CD4-positive, CD25-positive, alpha-beta regulatory T cell (primary cell): Measurements from ENCODE around the gene ALK. TPM values are rescaled to one million over a fixed set of nuclear protein-coding genes. Genes with fewer than 3 reads are reported as not detected.

Experiments used
- ATAC-seq, 2 donors: fragments of 150-1000 bp; cut with Tn5 transposase; one replicate each; pipeline ENCODE4 v1.10.0; 2021; ENCODE audit warnings: low read depth in 2 of 2, moderate number of reproducible peaks in 2 of 2, moderate library complexity in 1 of 2
- DNase-seq, 3 donors: peaks; one replicate each; pipeline versions ENCODE4 v3.0.0 to v3.0.0-alpha.2; 2012 to 2022; ENCODE audit warnings: mixed read lengths in 1 of 3
- H3K27ac ChIP-seq: one replicate; pipeline ENCODE4 v1.7.0; 2013; ENCODE audit warnings: mild to moderate bottlenecking, low read length; ENCODE audit not compliant: insufficient read depth, poor library complexity, severe bottlenecking
- H3K27me3 ChIP-seq: one replicate; pipeline ENCODE4 v1.7.0; 2013; ENCODE audit warnings: low read length; ENCODE audit not compliant: control insufficient read depth, insufficient read depth
- H3K36me3 ChIP-seq: one replicate; pipeline ENCODE4 v1.7.0; 2013; ENCODE audit warnings: mild to moderate bottlenecking, low read length, moderate library complexity; ENCODE audit not compliant: control insufficient read depth, insufficient read depth
- H3K4me1 ChIP-seq: 2 replicates; pipeline ENCODE4 v1.7.0; 2013; ENCODE audit warnings: mild to moderate bottlenecking, low read length; ENCODE audit not compliant: insufficient read depth, control insufficient read depth, poor library complexity, severe bottlenecking
- H3K4me3 ChIP-seq: one replicate; pipeline ENCODE4 v1.7.0; 2013; ENCODE audit warnings: low read depth, mild to moderate bottlenecking, low read length, moderate library complexity
- H3K9me3 ChIP-seq, 2 experiments: 1 replicate in 1 of 2; 2 replicates in 1 of 2; pipeline ENCODE4 v1.7.0; 2013; ENCODE audit warnings: low read length in 2 of 2, mild to moderate bottlenecking in 1 of 2, moderate library complexity in 1 of 2; ENCODE audit not compliant: control insufficient read depth in 2 of 2
- H3K27ac Mint-ChIP-seq, 3 donors: one replicate each; pipeline ENCODE4 v1.8.0; 2020 to 2022; ENCODE audit warnings: mild to moderate bottlenecking in 3 of 3, mixed read lengths in 3 of 3, moderate library complexity in 2 of 3
- H3K27me3 Mint-ChIP-seq: one replicate; pipeline ENCODE4 v1.8.0; 2022; ENCODE audit warnings: mild to moderate bottlenecking, mixed read lengths
- H3K36me3 Mint-ChIP-seq: one replicate; pipeline ENCODE4 v1.8.0; 2020; ENCODE audit warnings: mixed read lengths
- H3K4me1 Mint-ChIP-seq, 4 donors: one replicate each; pipeline ENCODE4 v1.8.0; 2020 to 2022; ENCODE audit warnings: mixed read lengths in 4 of 4, mild to moderate bottlenecking in 1 of 4
- H3K4me3 Mint-ChIP-seq, 4 donors: one replicate each; pipeline ENCODE4 v1.8.0; 2020 to 2022; ENCODE audit warnings: mild to moderate bottlenecking in 4 of 4, mixed read lengths in 4 of 4, moderate library complexity in 3 of 4
- H3K9me3 Mint-ChIP-seq, 7 donors: one replicate each; pipeline ENCODE4 v1.8.0; 2020 to 2022; ENCODE audit warnings: mixed read lengths in 7 of 7, mild to moderate bottlenecking in 3 of 7, moderate library complexity in 2 of 7
- polyA plus RNA-seq, 4 donors: library from polyadenylated mRNA; unstranded; fragments of 300-500 nt; fragmentation: Illumina TruSeq; gene quantifications; one replicate each; pipeline ENCODE4 v1.2.3, GENCODE V29; 2021
- total RNA-seq: library from RNA; stranded (reverse); gene quantifications from one replicate; pipeline ENCODE4 v1.2.3, GENCODE V29; 2022

The ALK gene
- total and polyA plus RNA-seq, 5 donors from 2014 or later = not detected

GRCh38 chr2:29613792-29614266 lies 307.6 kb downstream of the ALK start:
- H3K4me3 ChIP-seq = no peak overlapping the region
- no peak overlapping the region for H3K27ac ChIP-seq
- ATAC-seq (no peak), DNase-seq (no peak)
- no peak overlapping the region for H3K4me3 Mint-ChIP-seq
- H3K9me3 Mint-ChIP-seq = no peaks in the 10 kb centered on the region
- H3K27me3 Mint-ChIP-seq = peaks cover 8% of the 10 kb centered on the region
- H3K9me3 ChIP-seq = no peaks in the 10 kb centered on the region
- H3K27me3 ChIP-seq = no peaks in the 10 kb centered on the region
- H3K36me3 ChIP-seq = no peaks in the 10 kb centered on the region
- no peaks in the 10 kb centered on the region for H3K4me1 ChIP-seq
- H3K4me1 Mint-ChIP-seq = no peaks in the 10 kb centered on the region
- H3K27ac Mint-ChIP-seq = no peak overlapping the region
- H3K36me3 Mint-ChIP-seq = no peaks in the 10 kb centered on the region

- Histone ChIP-seq H3K27me3 (no peaks in the 10 kb centered on the region), H3K27ac (no peak overlapping the region), H3K4me3 (no peak overlapping the region), H3K9me3 (no peaks in the 10 kb centered on the region), H3K4me1 (no peaks in the 10 kb centered on the region), H3K36me3 (no peaks in the 10 kb centered on the region)
- Mint-ChIP-seq H3K4me1 (no peaks in the 10 kb centered on the region), H3K27me3 (peaks cover 8% of the 10 kb centered on the region), H3K27ac (no peak overlapping the region), H3K4me3 (no peak overlapping the region), H3K36me3 (no peaks in the 10 kb centered on the region), H3K9me3 (no peaks in the 10 kb centered on the region)
- DNase-seq (no peak), ATAC-seq (no peak)
Measured at GRCh38 chr2:29613067-29613466, 308.3 kb downstream of the ALK start.

GRCh38 chr2:29612568-29612967 lies 308.8 kb downstream of the ALK start:
- Mint-ChIP-seq H3K27me3 (peaks cover 9% of the 10 kb centered on the region), H3K27ac (no peak overlapping the region), H3K4me1 (no peaks in the 10 kb centered on the region), H3K9me3 (no peaks in the 10 kb centered on the region), H3K4me3 (no peak overlapping the region), H3K36me3 (no peaks in the 10 kb centered on the region)
- Histone ChIP-seq H3K4me3 (no peak overlapping the region), H3K36me3 (no peaks in the 10 kb centered on the region), H3K27me3 (no peaks in the 10 kb centered on the region), H3K4me1 (no peaks in the 10 kb centered on the region), H3K9me3 (no peaks in the 10 kb centered on the region), H3K27ac (no peak overlapping the region)
- ATAC-seq (no peak), DNase-seq (no peak)

- Histone ChIP-seq H3K4me3 (no peak overlapping the region), H3K36me3 (no peaks in the 10 kb centered on the region), H3K9me3 (no peaks in the 10 kb centered on the region), H3K27me3 (no peaks in the 10 kb centered on the region), H3K27ac (no peak overlapping the region), H3K4me1 (no peaks in the 10 kb centered on the region)
- Mint-ChIP-seq H3K9me3 (no peaks in the 10 kb centered on the region), H3K36me3 (no peaks in the 10 kb centered on the region), H3K27ac (no peak overlapping the region), H3K4me1 (peaks cover 0 to 2% (median 0%) of the 10 kb centered on the region in 4 donors), H3K27me3 (peaks cover 16% of the 10 kb centered on the region), H3K4me3 (no peak overlapping the region)
- DNase-seq (no peak), ATAC-seq (no peak)
Measured at GRCh38 chr2:29611850-29612249, 309.5 kb downstream of the ALK start.

- Mint-ChIP-seq H3K9me3 (no peaks in the 10 kb centered on the region), H3K4me3 (no peak overlapping the region), H3K27me3 (peaks cover 19% of the 10 kb centered on the region), H3K36me3 (no peaks in the 10 kb centered on the region), H3K27ac (no peak overlapping the region), H3K4me1 (peaks cover 0 to 2% (median 0%) of the 10 kb centered on the region in 4 donors)
- no peak for ATAC-seq
- H3K27ac ChIP-seq = no peak overlapping the region
- H3K9me3 ChIP-seq = no peaks in the 10 kb centered on the region
- no peak overlapping the region for H3K4me3 ChIP-seq
- no peaks in the 10 kb centered on the region for H3K27me3 ChIP-seq
- DNase-seq = no peak
- H3K36me3 ChIP-seq = no peaks in the 10 kb centered on the region
- no peaks in the 10 kb centered on the region for H3K4me1 ChIP-seq
Measured at GRCh38 chr2:29611261-29611660, 310.1 kb downstream of the ALK start.

GRCh38 chr2:29610569-29610968 lies 310.8 kb downstream of the ALK start:
- Histone ChIP-seq H3K9me3 (no peaks in the 10 kb centered on the region), H3K4me1 (no peaks in the 10 kb centered on the region), H3K27me3 (no peaks in the 10 kb centered on the region), H3K27ac (no peak overlapping the region), H3K36me3 (no peaks in the 10 kb centered on the region), H3K4me3 (no peak overlapping the region)
- Mint-ChIP-seq H3K4me1 (peaks cover 0 to 2% (median 0%) of the 10 kb centered on the region in 4 donors), H3K4me3 (no peak overlapping the region), H3K27me3 (peaks cover 16% of the 10 kb centered on the region), H3K27ac (no peak overlapping the region), H3K9me3 (no peaks in the 10 kb centered on the region), H3K36me3 (no peaks in the 10 kb centered on the region)
- DNase-seq (no peak), ATAC-seq (no peak)

- H3K4me3 ChIP-seq = no peak overlapping the region
- Mint-ChIP-seq H3K27ac (no peak overlapping the region), H3K36me3 (no peaks in the 10 kb centered on the region), H3K4me1 (peaks cover 0 to 2% (median 0%) of the 10 kb centered on the region in 4 donors), H3K4me3 (no peak overlapping the region), H3K9me3 (no peaks in the 10 kb centered on the region), H3K27me3 (peaks cover 11% of the 10 kb centered on the region)
- no peaks in the 10 kb centered on the region for H3K9me3 ChIP-seq
- no peaks in the 10 kb centered on the region for H3K4me1 ChIP-seq
- no peaks in the 10 kb centered on the region for H3K36me3 ChIP-seq
- no peaks in the 10 kb centered on the region for H3K27me3 ChIP-seq
- no peak for ATAC-seq
- DNase-seq = no peak
- no peak overlapping the region for H3K27ac ChIP-seq
Measured at GRCh38 chr2:29607038-29607420, 314.4 kb downstream of the ALK start.

GRCh38 chr2:29606104-29607037 lies 315.0 kb downstream of the ALK start:
- Mint-ChIP-seq H3K27me3 (peaks cover 11% of the 10 kb centered on the region), H3K4me3 (no peak overlapping the region), H3K4me1 (peaks cover 0 to 2% (median 0%) of the 10 kb centered on the region in 4 donors), H3K9me3 (no peaks in the 10 kb centered on the region), H3K27ac (no peak overlapping the region), H3K36me3 (no peaks in the 10 kb centered on the region)
- ATAC-seq (no peak), DNase-seq (no peak)
- Histone ChIP-seq H3K27me3 (no peaks in the 10 kb centered on the region), H3K27ac (no peak overlapping the region), H3K4me3 (no peak overlapping the region), H3K4me1 (no peaks in the 10 kb centered on the region), H3K36me3 (no peaks in the 10 kb centered on the region), H3K9me3 (no peaks in the 10 kb centered on the region)
